ENCODE measurements around the gene PKDCC.

DNA sequence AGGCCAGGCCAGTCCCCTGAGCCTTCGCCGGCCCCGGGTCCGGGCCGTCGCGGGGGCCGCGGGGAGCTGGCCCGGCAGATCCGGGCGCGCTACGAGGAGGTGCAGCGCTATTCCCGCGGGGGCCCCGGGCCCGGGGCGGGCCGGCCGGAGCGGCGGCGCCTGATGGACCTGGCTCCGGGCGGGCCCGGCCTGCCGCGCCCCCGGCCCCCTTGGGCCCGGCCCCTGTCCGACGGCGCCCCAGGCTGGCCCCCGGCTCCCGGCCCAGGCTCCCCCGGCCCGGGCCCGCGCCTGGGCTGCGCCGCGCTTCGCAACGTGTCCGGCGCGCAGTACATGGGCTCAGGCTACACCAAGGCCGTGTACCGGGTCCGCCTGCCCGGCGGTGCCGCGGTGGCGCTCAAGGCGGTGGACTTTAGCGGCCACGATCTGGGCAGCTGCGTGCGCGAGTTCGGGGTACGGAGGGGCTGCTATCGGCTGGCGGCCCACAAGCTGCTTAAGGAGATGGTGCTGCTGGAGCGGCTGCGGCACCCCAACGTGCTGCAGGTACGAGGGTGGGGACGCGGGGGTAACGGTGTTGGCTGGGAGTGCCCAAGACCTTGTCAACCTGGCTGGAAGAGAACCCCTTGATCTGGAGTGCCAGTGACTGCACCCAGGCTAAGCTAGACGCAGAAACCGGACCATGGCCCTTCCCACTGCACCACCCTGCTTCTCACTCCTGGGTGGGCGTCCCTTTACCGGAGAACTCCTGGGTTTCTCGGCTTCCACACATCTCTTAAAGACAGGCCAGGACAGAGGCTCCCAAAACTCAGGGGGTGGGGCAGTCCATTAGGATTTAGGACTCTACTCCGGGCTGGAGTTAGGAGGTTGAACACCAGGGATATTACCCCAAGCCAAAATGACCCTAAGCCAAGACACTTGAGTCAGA, 739 bp downstream of the PKDCC start:
- TF ChIP-seq, protein P1, sequence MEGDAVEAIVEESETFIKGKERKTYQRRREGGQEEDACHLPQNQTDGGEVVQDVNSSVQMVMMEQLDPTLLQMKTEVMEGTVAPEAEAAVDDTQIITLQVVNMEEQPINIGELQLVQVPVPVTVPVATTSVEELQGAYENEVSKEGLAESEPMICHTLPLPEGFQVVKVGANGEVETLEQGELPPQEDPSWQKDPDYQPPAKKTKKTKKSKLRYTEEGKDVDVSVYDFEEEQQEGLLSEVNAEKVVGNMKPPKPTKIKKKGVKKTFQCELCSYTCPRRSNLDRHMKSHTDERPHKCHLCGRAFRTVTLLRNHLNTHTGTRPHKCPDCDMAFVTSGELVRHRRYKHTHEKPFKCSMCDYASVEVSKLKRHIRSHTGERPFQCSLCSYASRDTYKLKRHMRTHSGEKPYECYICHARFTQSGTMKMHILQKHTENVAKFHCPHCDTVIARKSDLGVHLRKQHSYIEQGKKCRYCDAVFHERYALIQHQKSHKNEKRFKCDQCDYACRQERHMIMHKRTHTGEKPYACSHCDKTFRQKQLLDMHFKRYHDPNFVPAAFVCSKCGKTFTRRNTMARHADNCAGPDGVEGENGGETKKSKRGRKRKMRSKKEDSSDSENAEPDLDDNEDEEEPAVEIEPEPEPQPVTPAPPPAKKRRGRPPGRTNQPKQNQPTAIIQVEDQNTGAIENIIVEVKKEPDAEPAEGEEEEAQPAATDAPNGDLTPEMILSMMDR (IDR thresholded peaks at IDR 0.05) = no peak
- no peak for TF ChIP-seq EZH2 (IDR thresholded peaks at IDR 0.05; ENCODE audit: borderline replicate concordance, insufficient read depth, low read depth, low read length, poor library complexity, severe bottlenecking)
